IMR-90 (cell line): ENCODE results near the gene DAAM1.

ENCODE experiments used
- CEBPB ChIP-seq: IDR thresholded peaks from 2 replicates; pipeline ENCODE4 v1.6.1; 2012; ENCODE audit warnings: low read depth, low read length, improper control_type of control experiment
- MAFK ChIP-seq: IDR thresholded peaks from 2 replicates; pipeline ENCODE4 v1.6.1; 2012; ENCODE audit warnings: low read depth, low read length, improper control_type of control experiment
- MAZ ChIP-seq: IDR thresholded peaks from 2 replicates; pipeline ENCODE4 v1.6.1; 2012; ENCODE audit warnings: low read depth, mild to moderate bottlenecking, low read length, improper control_type of control experiment, moderate library complexity, borderline replicate concordance
- MXI1 ChIP-seq: IDR thresholded peaks from 2 replicates; pipeline ENCODE4 v1.6.1; 2012; ENCODE audit warnings: low read depth, mild to moderate bottlenecking, low read length, moderate library complexity, borderline replicate concordance
- POLR2A ChIP-seq: IDR thresholded peaks from 2 replicates; pipeline ENCODE4 v1.6.1; 2012; ENCODE audit warnings: mild to moderate bottlenecking, low read depth, low read length
- RAD21 ChIP-seq: IDR thresholded peaks from 2 replicates; pipeline ENCODE4 v1.6.1; 2012; ENCODE audit warnings: low read length, improper control_type of control experiment
- RFX5 ChIP-seq: IDR thresholded peaks from 2 replicates; pipeline ENCODE4 v1.8.0; 2012; ENCODE audit warnings: low read depth, mild to moderate bottlenecking, low read length, moderate library complexity
- TF ChIP-seq, protein P1 (sequence below): conservative IDR thresholded peaks from 2 replicates; pipeline ENCODE4 v1.5.1; 2012; ENCODE audit warnings: mild to moderate bottlenecking, low read depth, low read length, improper control_type of control experiment

DNA sequence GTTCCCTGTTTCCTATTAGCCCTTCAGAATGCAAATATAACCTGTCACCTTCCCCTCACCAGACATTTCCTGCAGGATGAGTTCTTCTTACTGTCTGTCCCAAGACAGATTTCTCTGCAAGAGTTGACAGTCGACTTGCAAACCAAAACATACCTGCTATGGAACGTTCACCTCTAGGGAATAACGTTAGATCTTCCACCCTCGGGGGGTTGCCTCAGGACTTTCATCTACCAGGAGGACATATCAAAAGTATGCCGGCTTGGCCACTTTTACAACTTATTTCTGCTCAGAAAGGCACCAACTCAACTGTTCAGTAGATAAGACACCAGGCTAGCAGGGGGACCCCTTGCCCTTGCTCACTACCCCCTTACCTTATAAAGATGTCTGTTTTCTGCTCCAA is 92.5 kb downstream of the DAAM1 start:
- TF ChIP-seq, protein P1, sequence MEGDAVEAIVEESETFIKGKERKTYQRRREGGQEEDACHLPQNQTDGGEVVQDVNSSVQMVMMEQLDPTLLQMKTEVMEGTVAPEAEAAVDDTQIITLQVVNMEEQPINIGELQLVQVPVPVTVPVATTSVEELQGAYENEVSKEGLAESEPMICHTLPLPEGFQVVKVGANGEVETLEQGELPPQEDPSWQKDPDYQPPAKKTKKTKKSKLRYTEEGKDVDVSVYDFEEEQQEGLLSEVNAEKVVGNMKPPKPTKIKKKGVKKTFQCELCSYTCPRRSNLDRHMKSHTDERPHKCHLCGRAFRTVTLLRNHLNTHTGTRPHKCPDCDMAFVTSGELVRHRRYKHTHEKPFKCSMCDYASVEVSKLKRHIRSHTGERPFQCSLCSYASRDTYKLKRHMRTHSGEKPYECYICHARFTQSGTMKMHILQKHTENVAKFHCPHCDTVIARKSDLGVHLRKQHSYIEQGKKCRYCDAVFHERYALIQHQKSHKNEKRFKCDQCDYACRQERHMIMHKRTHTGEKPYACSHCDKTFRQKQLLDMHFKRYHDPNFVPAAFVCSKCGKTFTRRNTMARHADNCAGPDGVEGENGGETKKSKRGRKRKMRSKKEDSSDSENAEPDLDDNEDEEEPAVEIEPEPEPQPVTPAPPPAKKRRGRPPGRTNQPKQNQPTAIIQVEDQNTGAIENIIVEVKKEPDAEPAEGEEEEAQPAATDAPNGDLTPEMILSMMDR = no peak
- TF ChIP-seq POLR2A (no peak), MAZ (no peak), RFX5 (no peak), RAD21 (no peak), CEBPB (no peak), MAFK (no peak), MXI1 (no peak)
